ENCODE data around the gene PPARA.

The PPARA gene

DNA sequence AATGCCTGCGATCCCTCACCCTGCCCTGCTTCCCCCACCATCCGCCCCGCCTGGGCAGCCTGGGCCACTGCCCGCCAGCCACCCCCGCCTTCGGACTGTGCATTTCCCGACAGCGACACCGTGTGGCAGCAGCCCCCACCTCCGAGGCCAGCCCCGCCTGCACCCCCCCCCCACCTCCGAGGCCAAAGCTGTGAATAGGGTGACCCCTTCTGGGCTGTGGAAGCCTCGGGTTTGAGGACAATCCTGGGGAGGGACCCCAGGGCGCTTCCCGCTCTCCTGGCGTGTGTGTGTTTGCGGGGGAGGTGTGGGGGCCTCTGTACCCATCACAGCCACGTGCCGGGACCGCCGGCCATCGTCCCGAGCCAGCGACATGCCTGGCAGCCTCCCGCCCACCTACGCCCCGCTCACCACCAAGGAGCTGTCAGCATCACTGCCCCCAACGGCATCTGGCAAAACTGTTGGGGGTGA, 33.8 kb upstream of the PPARA start:
- TF ChIP-seq, protein P1, sequence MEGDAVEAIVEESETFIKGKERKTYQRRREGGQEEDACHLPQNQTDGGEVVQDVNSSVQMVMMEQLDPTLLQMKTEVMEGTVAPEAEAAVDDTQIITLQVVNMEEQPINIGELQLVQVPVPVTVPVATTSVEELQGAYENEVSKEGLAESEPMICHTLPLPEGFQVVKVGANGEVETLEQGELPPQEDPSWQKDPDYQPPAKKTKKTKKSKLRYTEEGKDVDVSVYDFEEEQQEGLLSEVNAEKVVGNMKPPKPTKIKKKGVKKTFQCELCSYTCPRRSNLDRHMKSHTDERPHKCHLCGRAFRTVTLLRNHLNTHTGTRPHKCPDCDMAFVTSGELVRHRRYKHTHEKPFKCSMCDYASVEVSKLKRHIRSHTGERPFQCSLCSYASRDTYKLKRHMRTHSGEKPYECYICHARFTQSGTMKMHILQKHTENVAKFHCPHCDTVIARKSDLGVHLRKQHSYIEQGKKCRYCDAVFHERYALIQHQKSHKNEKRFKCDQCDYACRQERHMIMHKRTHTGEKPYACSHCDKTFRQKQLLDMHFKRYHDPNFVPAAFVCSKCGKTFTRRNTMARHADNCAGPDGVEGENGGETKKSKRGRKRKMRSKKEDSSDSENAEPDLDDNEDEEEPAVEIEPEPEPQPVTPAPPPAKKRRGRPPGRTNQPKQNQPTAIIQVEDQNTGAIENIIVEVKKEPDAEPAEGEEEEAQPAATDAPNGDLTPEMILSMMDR (conservative IDR thresholded peaks at IDR 0.05; ENCODE audit: low read depth): peak; percentile 93
- H3K27ac ChIP-seq: peak overlapping the region; percentile 99
- ChIA-PET POLR2A (ENCODE audit: low non-redundant PET) (no interaction called here), CTCF (interaction anchor here (0.6 to 2.1 kb wide), 8 partner anchors 22 to 191 kb away, joined by 3 to 21 read pairs (median 4); no protein-coding TSS in a partner anchor)
- peak; percentile 85 for DNase-seq (ENCODE audit: low spot score)

DNA sequence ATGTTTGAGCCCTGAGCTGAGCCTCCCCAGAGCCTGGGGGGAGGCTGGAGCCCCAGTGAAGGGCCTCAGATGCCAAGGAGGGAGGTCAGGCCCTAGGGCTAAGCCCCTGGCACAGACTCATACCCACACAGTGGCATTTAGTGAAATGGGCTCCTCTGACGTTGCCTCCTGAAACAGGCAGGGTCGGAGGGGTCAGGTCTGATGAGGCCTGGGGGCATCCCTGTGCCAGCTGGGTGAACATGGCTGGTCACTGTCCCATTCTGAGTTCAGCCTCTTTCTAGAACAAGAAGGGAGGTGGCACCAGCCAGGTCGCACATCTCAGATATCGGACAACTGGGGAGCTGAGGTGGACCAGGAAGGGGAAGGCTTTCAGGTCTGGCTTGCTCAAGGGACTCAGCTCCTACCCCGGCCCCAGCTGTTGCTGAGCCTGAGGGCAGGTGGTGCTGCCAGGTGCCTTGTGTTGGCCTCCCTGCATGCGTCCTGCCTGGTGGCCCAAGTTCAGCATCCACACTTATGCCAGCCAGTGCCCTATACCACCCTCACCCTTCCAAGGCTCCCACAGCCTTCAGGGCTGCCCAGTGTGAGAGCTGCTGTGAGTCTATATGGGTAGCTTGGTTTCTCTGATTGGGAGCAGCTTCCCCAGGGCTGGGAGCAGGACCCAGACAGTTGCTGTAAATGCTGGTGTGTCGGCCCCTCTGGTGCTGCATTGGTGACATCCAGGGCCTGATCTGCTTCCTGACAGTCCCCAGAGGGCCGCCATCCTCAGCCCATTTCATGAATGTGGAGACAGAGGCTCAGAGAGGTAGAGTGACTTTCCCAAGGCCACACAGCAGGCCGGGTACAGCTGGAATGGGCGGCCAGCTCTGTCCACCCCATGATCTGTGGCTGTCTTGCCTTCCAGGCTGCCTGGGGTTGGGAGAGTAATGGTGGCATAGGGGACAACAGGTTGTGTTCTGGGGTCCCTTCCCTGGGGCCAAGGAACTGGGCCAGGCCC, 32.8 kb upstream of the PPARA start:
- ChIA-PET CTCF (interaction anchor here (0.6 to 2.1 kb wide), 8 partner anchors 23 to 190 kb away, joined by 3 to 21 read pairs (median 4); no protein-coding TSS in a partner anchor), POLR2A (ENCODE audit: low non-redundant PET) (interaction anchor here (1.2 kb wide), 1 partner anchor 26 kb away, joined by 3 read pairs; no protein-coding TSS in a partner anchor)
- TF ChIP-seq, protein P1 (conservative IDR thresholded peaks at IDR 0.05; ENCODE audit: low read depth): no peak
- H3K27ac ChIP-seq: peak overlapping the region; percentile 99
- DNase-seq (ENCODE audit: low spot score): no peak

DNA sequence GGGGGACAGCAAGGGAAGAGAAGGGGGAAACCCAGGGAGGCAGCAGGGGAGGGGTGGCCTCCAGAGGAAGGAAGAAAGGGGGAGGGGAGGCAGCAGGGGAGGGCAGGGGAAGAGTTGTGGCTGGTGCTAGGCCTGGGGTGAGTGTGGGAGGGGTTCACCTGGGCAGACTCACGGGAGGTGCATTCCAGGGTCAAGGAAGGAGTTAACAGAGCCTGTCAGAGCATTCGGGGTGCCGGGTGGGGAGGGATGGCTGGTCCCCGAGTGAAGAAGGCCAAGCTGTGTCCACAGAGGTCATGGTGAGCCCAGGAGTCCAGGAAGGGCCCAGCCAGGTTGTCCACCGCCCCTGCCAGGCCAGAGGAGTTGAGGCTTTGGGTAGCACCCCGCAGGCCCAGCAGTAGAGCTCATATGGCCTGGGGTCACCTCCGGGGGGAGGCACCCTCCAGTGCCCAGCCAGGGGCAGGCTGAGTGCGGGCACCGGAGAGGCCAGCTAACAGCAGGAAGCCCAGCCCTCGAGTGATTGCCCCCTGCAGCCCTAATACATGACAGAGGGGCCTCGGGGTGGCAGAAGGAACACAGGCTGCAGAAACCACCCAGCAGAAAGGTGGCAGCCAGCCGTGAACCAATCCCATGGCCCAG, 31.1 kb upstream of the PPARA start:
- no peak for DNase-seq (ENCODE audit: low spot score)
- TF ChIP-seq, protein P1 (conservative IDR thresholded peaks at IDR 0.05; ENCODE audit: low read depth): no peak
- H3K27ac ChIP-seq: peak overlapping the region; percentile 99
- ChIA-PET CTCF (interaction anchor here (0.5 to 1.4 kb wide), 3 partner anchors 113 to 124 kb away, joined by 3 to 5 read pairs (median 3); no protein-coding TSS in a partner anchor), POLR2A (ENCODE audit: low non-redundant PET) (no interaction called here)

DNA sequence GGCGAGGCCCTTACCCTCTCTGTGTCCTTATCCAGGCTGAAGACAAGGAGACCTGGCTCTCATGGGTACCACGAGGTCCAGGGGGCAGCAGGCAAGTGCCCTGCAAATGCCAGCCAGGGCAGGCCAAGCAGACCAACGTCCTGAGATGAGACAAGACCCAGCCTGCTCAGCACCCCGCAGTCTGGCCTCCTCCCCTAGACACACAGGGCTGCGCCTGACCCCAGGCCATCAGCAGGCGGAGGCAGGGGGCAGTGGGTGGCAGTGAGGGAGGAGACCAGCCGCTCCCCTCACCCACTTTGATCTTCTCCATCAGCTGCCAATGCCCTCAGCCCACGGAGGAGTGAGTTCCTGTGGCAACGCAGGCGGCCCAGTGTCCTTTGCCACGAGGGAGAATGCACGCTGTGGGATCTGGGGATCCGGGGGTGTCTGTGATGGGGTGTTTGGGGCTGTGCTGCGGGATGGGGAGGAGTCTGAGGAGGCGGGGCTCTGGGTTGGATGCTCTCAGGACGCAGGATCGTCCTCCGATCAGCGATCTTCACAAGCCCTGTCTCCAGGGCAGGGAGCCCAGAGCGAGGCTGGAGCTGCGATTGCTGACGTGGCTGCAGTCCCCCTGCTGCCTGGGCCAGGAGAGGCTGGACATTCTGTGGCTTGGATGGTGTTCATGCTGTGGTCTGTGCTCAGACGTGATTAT, 30.5 kb upstream of the PPARA start:
- ChIA-PET POLR2A (ENCODE audit: low non-redundant PET) (no interaction called here), CTCF (interaction anchor here (0.5 to 1.4 kb wide), 3 partner anchors 114 to 298 kb away, joined by 3 to 5 read pairs (median 3); no protein-coding TSS in a partner anchor)
- peak overlapping the region; percentile 99 for H3K27ac ChIP-seq
- TF ChIP-seq, protein P1 (conservative IDR thresholded peaks at IDR 0.05; ENCODE audit: low read depth): no peak
- DNase-seq (ENCODE audit: low spot score): no peak

- no peak for DNase-seq (ENCODE audit: low spot score)
- TF ChIP-seq, protein P1 (conservative IDR thresholded peaks at IDR 0.05; ENCODE audit: low read depth): no peak
- CTCF ChIA-PET: interaction anchor here (0.6 to 1.4 kb wide), 2 partner anchors 114 to 297 kb away, joined by 3 read pairs; no protein-coding TSS in a partner anchor
- H3K27ac ChIP-seq: peak overlapping the region; percentile 99
- POLR2A ChIA-PET (ENCODE audit: low non-redundant PET): no interaction called here
These were observed 29.9 kb upstream of the PPARA start for GRCh38 chr22:46120420-46120737.
